C4-2B (cell line): ENCODE results near the gene C1QTNF1.

Source experiments
- CTCF ChIP-seq: fragments of 450-650 bp; conservative IDR thresholded peaks from 2 replicates; pipeline ENCODE4 v1.5.1; 2017; ENCODE audit warnings: mild to moderate bottlenecking
- ZFX ChIP-seq: fragments of 450-650 bp; IDR thresholded peaks from 2 replicates; pipeline ENCODE4 v1.6.1; 2017

GRCh38 chr17:78995022-78995760 is 28.8 kb upstream of the C1QTNF1 start:
- TF ChIP-seq CTCF (no peak), ZFX (no peak)
